HG02571 (cell line): ENCODE measurements around the gene SPRR1B.
"Not testable (repeated sequence)": the region's sequence is repeated elsewhere in the genome, so short reads cannot be mapped to it uniquely, and the experiment has no call there.

Source experiments
- ATAC-seq: cut with Tn5 transposase; IDR thresholded peaks from one replicate; pipeline ENCODE4 v1.9.1; 2021; ENCODE audit warnings: mild to moderate bottlenecking, moderate library complexity; ENCODE audit not compliant: unreplicated experiment

SPRR1B gene, protein sequence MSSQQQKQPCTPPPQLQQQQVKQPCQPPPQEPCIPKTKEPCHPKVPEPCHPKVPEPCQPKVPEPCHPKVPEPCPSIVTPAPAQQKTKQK

DNA sequence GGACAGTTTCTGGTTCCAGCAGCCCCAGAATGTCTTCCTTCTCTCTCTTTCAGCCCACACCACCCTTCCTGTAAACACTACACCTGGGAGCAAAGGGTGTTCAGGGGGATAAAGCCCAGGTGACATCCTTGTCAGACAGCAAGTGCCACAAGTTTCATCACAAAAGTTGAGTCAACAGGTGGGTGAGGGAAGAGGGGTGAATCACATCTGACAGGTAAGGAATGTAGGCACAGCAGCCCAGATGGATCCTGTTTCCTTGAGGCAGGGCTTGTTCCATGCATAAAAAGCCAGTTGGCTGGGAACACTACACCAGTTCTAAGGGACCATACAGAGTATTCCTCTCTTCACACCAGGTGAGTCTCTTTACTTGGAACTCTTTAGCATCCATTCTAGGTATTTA, at the start of gene SPRR1B:
TSS of gene SPRR1B (plus strand) at position 309 of the 400 bp plus-strand sequence. CDS start 1,143 bp downstream, outside the sequence.
- no peak for ATAC-seq

DNA sequence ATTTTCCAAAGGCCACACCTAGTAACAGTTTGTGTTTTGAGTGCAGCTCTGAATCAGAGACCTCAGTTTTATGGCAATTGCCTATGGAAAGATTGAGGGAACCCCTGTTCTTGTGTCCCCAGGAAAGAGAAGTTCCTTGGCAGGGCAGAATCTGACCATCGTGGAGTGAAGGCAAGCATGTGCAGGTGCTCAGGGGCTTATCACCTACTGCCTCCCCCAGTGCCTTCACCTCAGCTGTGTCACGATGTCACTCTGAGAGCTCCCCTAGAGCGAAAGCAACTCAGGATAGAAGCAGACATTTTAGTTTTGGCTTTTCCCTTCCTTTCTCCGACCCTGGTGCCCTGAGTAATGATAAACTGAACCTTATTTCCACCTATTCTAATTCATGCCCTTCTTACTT, 48.9 kb upstream of the SPRR1B start:
- ATAC-seq, result no peak

DNA sequence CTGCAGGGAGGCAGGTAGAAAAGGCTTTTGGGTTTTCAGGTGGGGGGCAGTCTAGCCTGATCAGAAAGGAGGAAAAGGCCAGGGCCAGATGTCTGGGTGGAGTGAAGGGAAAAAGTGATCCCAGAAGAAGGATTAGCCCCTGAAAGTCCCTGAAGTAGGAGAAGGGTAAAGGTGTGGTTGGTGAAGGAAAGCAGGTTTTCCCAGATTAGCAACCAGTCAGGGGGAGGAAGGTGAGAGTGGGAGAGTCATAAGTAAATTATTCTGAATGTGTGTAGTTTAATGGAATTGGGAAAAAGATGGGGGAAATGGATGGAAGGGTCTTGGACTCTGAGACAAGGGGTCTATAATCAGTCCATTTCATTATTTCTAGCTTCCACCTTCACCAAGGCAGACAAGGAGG, 47.8 kb upstream of the SPRR1B start:
- ATAC-seq, result no peak

DNA sequence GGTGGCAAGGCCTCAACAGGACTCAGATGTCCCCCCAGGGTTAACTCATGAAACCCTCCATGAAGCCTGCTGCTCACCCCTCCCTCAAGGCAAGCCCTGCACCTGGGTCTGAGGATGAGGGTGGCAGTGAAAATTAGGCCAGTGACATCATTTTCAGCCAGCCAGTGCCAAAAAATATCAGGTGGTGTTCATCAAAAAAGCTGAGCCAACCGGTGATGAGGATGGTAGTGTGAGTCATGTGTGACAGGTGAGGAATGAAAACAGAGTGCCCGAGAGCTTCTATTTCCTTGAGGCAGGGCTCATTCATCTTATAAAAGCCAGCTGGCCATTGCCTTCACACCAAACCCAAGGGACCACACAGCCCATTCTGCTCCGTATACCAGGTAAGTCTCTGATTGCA, 47.3 kb upstream of the SPRR1B start, which contains the start of gene SPRR1A:
TSS of gene SPRR1A (plus strand) at position 339 of the 400 bp plus-strand sequence. CDS start 1,150 bp downstream, outside the sequence.
- ATAC-seq, result no peak

DNA sequence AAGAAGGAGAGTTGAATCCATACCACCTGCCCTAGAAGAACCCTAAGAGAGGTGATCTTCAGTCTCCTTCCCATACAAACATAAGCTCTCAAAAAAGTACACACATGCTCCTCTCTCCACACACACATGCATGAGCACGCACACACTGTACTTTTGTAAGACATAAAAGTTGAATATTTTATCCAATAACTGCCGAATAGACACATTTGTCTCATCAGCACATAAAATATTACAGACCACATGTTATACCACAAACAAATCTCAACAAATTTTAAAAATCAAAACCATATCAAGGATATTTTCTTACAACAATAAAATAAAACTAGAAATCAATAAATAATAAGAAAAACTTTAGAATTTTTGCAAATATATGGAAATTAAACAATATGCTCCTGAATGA, 44.4 kb upstream of the SPRR1B start:
- no peak for ATAC-seq

DNA sequence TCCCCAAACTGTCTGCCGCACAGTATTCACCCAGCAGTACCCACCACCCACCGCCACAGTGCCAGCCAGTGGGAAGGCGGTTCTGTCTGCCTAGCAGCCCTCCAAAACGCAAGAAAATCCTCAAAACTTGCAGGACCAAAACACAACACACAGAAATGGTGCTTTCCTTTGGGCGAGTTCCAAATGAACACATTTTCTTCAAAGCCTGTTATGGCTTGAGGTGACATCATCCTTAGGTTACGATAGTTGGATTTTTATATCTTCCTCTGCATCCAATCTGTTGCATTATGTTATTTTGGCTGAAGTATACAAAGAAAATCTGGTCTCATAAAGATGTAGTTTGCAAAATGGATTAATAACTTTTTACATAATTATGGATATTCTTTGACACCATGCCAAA, 37.8 kb upstream of the SPRR1B start:
- ATAC-seq, result no peak

DNA sequence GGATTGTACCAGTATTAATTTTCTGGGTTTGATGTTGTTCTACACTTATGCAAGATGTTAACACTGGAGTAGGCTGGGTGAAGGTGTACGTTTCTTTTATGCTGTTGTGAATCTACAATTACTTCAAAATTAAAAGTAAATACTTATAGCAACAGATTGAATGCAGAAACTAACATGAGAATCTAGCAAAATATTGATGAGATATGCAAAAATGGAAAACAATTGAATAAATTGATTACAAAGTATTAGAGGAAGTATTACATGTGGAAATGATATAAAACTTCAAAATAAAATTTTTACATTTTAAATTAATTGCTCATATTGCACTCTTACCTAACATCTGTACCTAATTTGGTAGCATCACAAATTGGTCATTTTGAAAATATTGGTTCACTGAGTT, 35.2 kb upstream of the SPRR1B start:
- no peak for ATAC-seq

DNA sequence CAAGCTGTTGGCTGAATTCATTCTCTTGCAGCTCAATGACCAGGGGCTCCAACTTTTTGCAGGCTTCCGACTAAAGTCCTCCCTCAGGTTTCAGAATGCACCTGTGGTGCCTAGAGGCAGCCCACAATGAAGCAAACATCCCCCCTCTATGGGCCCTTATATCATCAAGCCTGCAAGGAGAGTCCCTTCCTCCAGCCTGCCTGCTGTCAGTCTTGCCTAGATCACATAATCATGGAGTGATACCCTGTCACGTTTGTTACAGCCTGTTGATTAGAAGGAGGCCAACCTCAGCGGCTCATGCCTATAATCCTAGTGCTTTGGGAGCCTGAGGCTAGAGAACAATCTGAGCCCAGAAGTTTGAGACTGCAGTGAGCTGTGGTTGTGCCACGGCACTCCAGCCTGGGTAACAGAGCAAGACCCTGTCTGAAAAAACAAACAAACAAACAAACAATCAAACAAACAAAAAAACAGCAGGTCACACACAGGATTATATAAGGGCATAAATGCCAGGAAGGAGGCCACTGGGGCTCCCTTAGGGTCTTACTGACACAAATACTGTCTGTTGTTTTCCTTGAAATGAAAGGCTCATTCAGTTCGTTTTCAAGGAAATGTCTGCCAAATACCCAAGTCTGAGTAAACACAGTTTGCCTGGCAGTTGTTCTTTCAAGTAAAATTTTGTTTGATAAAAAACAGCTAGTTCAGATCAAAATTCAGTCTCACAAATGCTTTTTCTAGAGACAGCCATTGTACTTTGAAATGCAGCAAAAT, 34.2 kb upstream of the SPRR1B start:
- ATAC-seq, result no peak

DNA sequence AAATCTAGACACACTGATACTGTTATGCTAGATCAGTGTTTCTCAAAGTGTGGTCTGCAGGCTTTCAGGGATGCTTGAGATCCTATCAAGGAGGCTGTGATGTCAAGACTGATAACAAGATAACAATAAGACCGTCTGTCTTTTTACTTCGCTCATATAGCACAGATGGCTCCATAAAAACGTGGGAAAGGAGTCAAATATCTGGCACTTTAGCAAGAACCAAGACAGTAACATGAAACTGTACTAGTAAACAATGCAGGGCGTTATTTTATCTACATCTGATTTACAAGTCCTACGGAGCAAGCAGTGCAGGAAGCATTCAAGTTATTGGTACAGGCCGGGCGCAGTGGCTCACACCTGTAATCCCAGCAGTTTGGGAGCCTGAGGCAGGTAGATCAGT, 33.1 kb upstream of the SPRR1B start:
- ATAC-seq, result no peak

DNA sequence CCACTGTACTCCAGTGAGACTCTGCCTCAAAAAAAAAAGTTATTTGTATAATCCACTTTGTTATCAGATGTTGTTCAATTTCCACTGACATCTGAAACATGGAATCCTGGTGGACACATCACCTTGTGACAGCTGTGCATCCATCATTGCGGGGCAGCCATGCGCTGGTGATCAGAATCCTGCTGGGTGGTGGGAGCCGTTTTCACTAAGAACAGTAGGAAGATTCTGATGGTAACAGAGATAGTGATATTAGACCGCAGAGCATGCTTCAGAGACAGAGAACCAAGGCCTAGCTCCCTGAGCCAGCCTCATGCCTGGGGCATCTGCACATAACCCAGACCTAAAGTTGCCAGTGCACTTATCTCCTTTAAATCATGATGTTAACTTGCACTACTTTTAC, 32.5 kb upstream of the SPRR1B start:
- no peak for ATAC-seq

DNA sequence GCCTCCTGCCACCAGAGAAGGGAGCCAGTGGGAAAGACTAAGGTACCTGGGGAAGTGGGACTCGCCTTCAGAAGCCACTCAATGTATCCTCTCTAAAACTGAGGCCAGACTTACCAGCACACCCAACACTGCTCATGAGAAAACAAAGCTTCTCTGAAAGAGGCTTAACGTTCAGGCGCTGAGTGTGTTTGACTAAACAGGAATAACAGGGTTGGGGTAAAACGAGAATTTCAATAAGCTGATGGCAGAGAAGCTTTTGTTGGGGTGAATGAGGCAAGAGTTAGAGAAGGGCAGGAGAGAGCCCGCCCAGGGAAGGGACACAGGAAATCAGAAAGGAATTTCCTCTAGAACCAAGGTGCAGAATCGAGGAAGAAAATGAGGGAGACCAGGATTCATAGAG, 31.2 kb upstream of the SPRR1B start:
- ATAC-seq, result no peak

DNA sequence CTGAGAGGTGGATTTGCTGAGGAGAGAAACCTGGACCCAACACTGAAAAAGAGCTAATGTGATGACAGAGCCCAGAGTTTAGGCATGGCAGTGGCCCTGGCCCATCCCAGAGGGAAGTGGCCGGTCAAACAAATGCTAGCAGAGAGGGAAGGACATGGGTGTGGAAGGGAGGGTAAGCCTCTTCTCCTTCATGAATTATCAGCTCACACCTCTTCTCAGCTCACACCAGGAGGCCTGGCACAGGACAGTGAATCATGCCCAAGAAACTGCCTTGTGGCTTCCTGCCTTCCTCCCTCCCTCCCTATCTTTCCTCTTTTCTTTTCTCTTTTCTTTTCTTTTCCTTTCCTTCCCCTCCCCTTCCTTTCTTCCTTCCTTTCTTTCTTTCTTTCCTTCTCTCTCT, 30.7 kb upstream of the SPRR1B start:
- ATAC-seq, result no peak

DNA sequence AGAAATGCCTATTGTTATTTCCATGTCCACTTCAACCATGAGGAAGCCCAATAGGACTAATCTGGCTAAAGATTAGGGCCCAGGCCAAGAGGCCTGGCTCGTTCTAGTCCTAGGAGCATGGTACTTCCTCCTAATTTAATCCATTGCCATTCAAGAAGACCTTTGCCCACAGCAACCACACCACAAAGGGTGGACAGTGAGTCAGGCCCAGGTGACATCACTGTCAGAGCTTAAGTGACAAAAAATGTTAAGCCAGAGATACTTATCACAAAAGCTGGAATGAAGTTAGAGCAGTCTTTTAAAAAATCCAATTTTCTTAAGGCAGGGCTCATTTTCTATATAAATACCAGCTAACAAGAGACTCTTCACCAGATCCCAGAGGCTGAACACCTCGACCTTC, 29.6 kb upstream of the SPRR1B start, which contains the start of gene SPRR3:
TSS of gene SPRR3 (plus strand) at position 368 of the 400 bp plus-strand sequence. CDS start 1,272 bp downstream, outside the sequence.
- ATAC-seq, result no peak

DNA sequence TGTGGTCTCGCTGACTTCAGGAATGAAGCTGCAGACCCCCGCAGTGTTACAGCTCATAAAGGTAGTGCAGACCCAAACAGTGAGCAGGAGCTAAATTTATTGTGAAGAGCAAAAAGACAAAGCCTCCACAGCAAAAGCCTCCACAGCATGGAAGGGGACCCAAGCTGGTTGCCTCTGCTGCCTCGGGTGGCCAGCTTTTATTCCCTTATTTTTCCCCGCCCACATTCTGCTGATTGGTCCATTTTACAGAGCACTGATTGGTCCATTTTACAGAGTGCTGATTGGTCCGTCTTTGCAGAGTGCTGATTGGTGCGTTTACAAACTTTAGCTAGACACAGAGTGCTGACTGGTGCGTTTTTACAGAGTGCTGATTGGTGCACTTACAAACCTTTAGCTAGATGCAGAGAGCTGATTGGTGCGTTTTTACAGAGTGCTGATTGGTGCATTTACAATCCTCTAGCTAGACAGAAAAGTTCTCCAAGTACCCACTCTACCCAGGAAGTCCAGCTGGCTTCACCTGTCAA, 19.7 kb upstream of the SPRR1B start:
- ATAC-seq, result not testable (repeated sequence)

DNA sequence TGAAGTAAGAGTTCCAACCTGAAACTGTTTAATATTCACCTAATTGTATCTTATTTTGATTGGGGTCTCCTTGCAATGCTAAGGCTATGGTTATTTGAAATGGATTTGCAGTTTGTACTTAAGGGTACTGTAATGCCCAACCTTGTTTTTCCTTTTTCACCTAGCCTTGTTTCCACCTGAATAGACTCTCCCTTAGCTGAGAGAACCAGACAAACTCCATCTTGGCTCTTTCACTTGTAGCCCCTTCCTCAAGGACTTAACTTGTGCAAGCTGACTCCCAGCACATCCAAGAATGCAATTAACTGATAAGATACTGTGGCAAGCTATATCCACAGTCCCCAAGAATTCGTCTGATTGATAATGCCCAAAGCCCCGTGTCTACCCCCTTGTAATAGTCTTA, 9.2 kb upstream of the SPRR1B start:
- not testable (repeated sequence) for ATAC-seq

DNA sequence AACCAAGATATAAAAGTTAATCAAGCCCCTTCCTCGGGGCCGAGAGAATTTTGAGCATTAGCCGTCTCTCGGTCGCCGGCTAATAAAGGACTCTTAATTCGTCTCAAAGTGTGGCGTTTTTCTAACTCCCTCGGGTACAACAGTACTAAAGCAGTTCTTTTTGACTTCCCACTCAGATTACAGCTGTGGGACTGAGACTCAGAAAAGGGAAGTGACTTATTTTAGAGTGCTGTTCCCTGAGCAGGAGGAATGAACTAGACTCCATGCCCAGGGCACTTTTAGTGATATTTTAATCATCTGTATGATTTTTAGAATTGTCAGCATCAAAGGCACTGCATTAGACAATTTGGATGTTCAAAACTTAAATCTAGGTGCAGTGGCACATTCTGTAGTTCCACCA, 8.7 kb upstream of the SPRR1B start:
- ATAC-seq, result not testable (repeated sequence)

DNA sequence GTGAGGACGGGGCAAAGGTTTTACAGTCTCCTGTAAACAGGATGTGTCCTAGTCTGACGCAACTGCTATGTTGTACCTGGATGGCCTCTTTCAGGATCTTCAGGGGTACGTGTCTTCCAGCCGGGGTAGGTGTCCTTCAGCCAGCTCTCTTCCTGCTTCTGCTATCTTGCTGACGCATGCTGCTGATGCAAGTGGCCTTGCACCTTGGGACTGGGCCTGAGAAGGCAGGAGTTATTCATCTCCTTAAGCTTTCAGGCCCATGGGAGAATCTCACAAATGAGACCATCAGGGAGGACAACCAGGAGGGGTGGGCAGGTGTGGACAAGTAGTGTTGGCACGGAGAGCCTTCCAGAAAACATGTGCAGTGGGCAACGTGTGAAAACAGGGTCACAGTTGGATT, 7.9 kb upstream of the SPRR1B start:
- ATAC-seq, result no peak

DNA sequence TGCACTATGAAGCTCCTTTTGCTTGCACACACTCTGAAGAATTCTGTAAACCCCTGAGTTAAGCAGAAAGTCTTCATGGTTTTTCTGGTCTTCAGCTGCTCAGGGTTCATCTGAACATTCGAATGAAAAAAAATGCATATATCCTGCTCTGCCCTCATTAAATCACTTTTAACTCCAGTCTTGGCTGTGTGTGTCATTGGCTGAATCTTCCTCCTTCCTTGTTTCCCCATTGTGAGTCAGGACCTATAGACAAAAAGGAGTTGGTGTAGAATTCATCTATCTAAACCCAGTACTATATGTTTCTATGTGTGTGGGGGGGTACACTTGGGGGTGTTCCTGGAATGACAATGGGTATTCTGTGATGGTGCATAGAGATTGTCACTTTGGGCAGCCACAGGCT, 6.6 kb upstream of the SPRR1B start:
- no peak for ATAC-seq

DNA sequence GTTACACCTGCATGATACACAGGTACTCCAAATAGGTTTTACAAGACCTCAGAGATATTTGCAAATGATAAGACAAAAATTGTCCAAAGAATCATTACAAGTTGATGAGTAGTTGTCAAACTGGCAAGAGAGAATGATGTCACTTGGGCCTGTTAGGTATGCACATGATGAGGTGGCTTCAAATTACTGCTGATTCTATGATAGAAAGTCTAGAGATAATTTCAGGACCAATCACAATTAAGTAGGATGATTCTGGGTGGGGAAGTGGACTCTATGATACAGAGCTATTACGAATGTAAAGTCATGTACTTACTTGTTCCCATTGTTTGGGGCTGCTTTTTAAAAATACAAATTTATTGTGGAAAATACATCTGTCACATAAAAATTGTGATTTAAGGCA, 5.2 kb upstream of the SPRR1B start:
- ATAC-seq, result no peak

DNA sequence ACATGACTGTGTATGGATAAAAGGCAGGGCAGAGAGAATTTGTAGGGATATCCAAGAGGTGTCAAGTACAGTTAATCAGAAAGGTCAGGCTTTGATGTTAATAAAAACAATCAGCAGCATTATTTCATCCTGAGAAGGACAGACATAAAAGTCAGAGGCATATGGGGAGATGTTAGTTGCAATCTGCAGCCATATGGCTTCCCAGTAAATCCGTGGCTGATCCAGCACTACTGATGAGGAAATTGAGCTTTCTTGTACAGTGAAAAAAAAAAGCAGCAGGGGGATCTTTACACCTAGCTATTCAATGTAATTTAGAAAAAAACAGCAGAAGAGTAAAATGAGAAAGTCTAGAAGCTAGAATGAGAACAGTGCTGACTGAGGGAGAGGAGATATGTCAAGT, 2.2 kb upstream of the SPRR1B start:
- no peak for ATAC-seq

DNA sequence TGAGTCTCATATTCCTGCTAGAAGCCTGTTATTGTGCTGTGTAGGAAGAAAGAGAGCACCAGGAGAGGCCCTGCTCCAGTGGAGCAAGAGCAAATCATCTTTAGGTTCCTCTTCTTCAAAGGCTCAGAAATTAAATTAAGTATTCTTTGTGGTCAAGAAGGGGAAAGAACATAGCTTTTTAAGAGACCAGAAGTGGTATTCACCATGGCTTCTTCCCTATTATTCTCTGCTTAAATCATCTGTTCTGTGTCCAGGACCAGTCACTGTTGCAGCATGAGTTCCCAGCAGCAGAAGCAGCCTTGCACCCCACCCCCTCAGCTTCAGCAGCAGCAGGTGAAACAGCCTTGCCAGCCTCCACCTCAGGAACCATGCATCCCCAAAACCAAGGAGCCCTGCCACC, 1.1 kb downstream of the SPRR1B start:
- ATAC-seq, result no peak

DNA sequence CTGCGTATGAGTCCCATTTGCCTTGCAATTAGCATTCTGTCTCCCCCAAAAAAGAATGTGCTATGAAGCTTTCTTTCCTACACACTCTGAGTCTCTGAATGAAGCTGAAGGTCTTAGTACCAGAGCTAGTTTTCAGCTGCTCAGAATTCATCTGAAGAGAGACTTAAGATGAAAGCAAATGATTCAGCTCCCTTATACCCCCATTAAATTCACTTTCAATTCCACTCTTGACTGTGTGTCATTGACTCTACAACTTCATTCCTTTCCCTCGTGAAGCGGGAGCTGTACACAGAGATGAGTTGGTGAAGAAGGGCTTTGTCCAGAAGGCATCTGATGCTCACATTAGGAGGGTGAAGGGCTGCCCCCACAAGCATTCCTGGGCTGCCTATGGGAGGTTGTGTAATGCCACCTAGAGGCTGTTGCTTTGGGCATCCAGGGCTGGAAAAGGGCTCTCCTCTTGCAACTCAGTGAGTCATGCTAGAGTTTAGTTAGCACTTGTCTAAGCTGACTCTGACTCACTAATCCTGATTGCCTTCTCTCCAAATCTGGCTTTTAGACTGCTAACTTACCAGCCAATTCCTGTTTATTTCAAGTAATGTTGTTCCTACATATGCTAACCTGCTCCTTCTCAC, 1.8 kb downstream of the SPRR1B start:
- no peak for ATAC-seq
